Thoracic aorta endothelial cell (primary cell): ENCODE data around the gene SLC27A4. TPM values are rescaled to one million over a fixed set of nuclear protein-coding genes. Genes with fewer than 3 reads are reported as not detected.

Experiments
- total RNA-seq: library from RNA; depleted of rRNA; stranded (reverse); fragments of >200 nt; gene quantifications from 2 replicates; pipeline ENCODE4 v1.2.3, GENCODE V29; 2012

The SLC27A4 gene
- 29.3 and 33.7 TPM in 2 replicates for total RNA-seq

GRCh38 chr9:128339761-128340690 lies at the start of gene SLC27A4:
Gene SLC27A4 (plus strand): TSS chr9:128340527. CDS start chr9:128343133, 2,606 bp downstream.

DNA sequence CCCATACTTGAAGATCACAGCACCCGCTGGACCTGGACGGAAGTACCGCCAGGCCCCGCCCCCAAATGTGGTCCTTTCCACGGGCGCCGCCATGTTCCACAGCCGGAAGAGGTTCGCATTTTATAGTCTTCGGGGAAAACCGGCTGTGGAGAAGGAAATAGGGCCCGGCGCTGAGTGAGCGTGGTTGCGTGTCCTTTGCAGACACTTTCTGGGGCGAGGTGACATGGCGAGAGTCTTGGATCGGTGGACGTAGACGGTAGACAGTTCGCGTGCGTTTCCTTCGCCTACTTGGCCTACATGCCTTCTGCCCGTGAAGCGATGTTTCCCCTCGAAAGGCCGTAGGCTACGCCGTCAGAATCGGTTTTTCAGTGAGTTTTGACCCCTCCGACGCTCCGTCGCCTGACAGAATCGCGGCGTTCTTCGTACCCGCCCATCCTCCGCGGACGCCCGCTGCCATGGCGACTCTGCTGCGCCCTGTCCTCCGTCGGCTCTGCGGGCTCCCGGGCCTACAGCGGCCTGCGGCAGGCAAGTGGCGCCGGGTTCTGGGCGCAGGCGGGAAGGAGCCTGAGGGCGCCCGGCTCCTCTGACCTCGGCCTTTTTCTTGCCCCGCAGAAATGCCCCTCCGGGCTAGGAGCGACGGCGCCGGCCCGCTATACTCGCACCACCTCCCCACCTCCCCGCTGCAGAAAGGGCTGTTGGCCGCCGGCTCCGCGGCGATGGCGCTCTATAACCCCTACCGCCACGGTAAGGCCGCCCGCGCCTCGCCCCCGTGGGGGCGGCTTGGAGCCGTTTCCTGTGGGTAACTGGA lies 17.7 kb upstream of the SLC27A4 start, which contains the start of the genes COQ4 and TRUB2:
TSS of gene COQ4 (plus strand) at position 436 of the 808 bp plus-strand sequence. CDS start at position 456, 20 bp downstream.
TSS of gene TRUB2 (minus strand) at position 44 of the 808 bp plus-strand sequence. CDS start at position 5, 39 bp downstream.

GRCh38 chr9:128370752-128371629 lies 30.7 kb downstream of the SLC27A4 start, which contains the start of gene URM1:
Gene URM1 (plus strand): TSS chr9:128371374. CDS start chr9:128371381, 7 bp downstream.

Other genes with a start within 250 kb of the SLC27A4 start
- 56.1 and 57.6 TPM in 2 replicates for gene PTGES2, start 212.8 kb upstream of the SLC27A4 start, total RNA-seq
- not detected in 2 replicates for gene LCN2, start 191.1 kb upstream of the SLC27A4 start, total RNA-seq
- 37.6 and 39.0 TPM in 2 replicates for gene BBLN, start 180.3 kb upstream of the SLC27A4 start, total RNA-seq
- 33.6 and 47.6 TPM in 2 replicates for gene CIZ1, start 149.0 kb upstream of the SLC27A4 start, total RNA-seq
- 0.57 and 0.66 TPM in 2 replicates for gene DNM1, start 137.1 kb upstream of the SLC27A4 start, total RNA-seq
- 65.9 and 73.5 TPM in 2 replicates for gene GOLGA2, start 64.5 kb upstream of the SLC27A4 start, total RNA-seq
- 24.9 and 26.3 TPM in 2 replicates for gene SWI5, start 64.3 kb upstream of the SLC27A4 start, total RNA-seq
- 20.7 and 23.3 TPM in 2 replicates for gene TRUB2, start 18.1 kb upstream of the SLC27A4 start, total RNA-seq
- gene COQ4, start 17.7 kb upstream of the SLC27A4 start, total RNA-seq = 31.1 and 36.1 TPM in 2 replicates
- gene URM1, start 30.8 kb downstream of the SLC27A4 start, total RNA-seq = 54.8 and 55.3 TPM in 2 replicates
- 20.7 and 22.5 TPM in 2 replicates for gene CERCAM, start 80.3 kb downstream of the SLC27A4 start, total RNA-seq
- gene ODF2, start 115.5 kb downstream of the SLC27A4 start, total RNA-seq = 41.6 and 44.8 TPM in 2 replicates
- 27.4 and 34.9 TPM in 2 replicates for gene GLE1, start 164.2 kb downstream of the SLC27A4 start, total RNA-seq
- 372 and 467 TPM in 2 replicates for gene SPTAN1, start 212.1 kb downstream of the SLC27A4 start, total RNA-seq